NCI-H2081 (cell line): ENCODE data around the gene SEC16B.
"Not testable (repeated sequence)": the region's sequence is repeated elsewhere in the genome, so short reads cannot be mapped to it uniquely, and the experiment has no call there.

Experiments
- DNase-seq, 2 experiments: peaks; one replicate each; lab custom pipeline; 2025; lab: John Stamatoyannopoulos, UW

The SEC16B gene

GRCh38 chr1:177969825-177970371 is at the start of gene SEC16B:
SEC16B (minus strand) TSS chr1:177970058; CDS start chr1:177967981, 2,077 bp downstream.
- DNase-seq, result no peak

- DNase-seq, result no peak
Observed at GRCh38 chr1:178019622-178020021, 49.8 kb upstream of the SEC16B start.

- DNase-seq, result no peak
Observed at GRCh38 chr1:178019208-178019607, 49.4 kb upstream of the SEC16B start.

GRCh38 chr1:178017517-178017916 is 47.7 kb upstream of the SEC16B start:
- DNase-seq, result no peak

GRCh38 chr1:178011864-178012503 is 42.1 kb upstream of the SEC16B start:
- DNase-seq, result no peak

- no peak for DNase-seq
Observed at GRCh38 chr1:178011465-178011828, 41.6 kb upstream of the SEC16B start.

GRCh38 chr1:178010674-178011464 is 41.0 kb upstream of the SEC16B start:
- no peak for DNase-seq

- DNase-seq, result no peak
Observed at GRCh38 chr1:178006043-178006442, 36.2 kb upstream of the SEC16B start.

- DNase-seq, result no peak
Observed at GRCh38 chr1:178005450-178005849, 35.6 kb upstream of the SEC16B start.

- no peak for DNase-seq
Observed at GRCh38 chr1:178004926-178005391, 35.1 kb upstream of the SEC16B start.

GRCh38 chr1:177998696-177999631 is 29.1 kb upstream of the SEC16B start:
- no peak for DNase-seq

GRCh38 chr1:177996957-177997356 is 27.1 kb upstream of the SEC16B start:
- DNase-seq, result no peak

GRCh38 chr1:177995369-177995768 is 25.5 kb upstream of the SEC16B start:
- DNase-seq, result no peak

GRCh38 chr1:177986281-177986680 is 16.4 kb upstream of the SEC16B start:
- DNase-seq, result not testable (repeated sequence)

- DNase-seq, result no peak
Observed at GRCh38 chr1:177984761-177985160, 14.9 kb upstream of the SEC16B start.

- peak in 1 of 2 experiments; percentile 13 for DNase-seq
Observed at GRCh38 chr1:177984136-177984525, 14.3 kb upstream of the SEC16B start.

- no peak for DNase-seq
Observed at GRCh38 chr1:177983482-177984135, 13.8 kb upstream of the SEC16B start.

- no peak for DNase-seq
Observed at GRCh38 chr1:177983077-177983476, 13.2 kb upstream of the SEC16B start.

- DNase-seq, result no peak
Observed at GRCh38 chr1:177981200-177981599, 11.3 kb upstream of the SEC16B start.

- DNase-seq, result no peak
Observed at GRCh38 chr1:177979272-177979671, 9.4 kb upstream of the SEC16B start.

GRCh38 chr1:177978530-177978929 is 8.7 kb upstream of the SEC16B start:
- DNase-seq, result no peak

- no peak for DNase-seq
Observed at GRCh38 chr1:177977141-177977540, 7.3 kb upstream of the SEC16B start.
